HG03521 (cell line): ENCODE measurements around the gene LPP.

Experiments
- ATAC-seq: cut with Tn5 transposase; IDR thresholded peaks from one replicate; pipeline ENCODE4 v1.9.1; 2021; ENCODE audit warnings: mild to moderate bottlenecking, moderate library complexity; ENCODE audit not compliant: unreplicated experiment

LPP gene

GRCh38 chr3:188135271-188135670 is 18.7 kb upstream of the LPP start:
- ATAC-seq = no peak

DNA sequence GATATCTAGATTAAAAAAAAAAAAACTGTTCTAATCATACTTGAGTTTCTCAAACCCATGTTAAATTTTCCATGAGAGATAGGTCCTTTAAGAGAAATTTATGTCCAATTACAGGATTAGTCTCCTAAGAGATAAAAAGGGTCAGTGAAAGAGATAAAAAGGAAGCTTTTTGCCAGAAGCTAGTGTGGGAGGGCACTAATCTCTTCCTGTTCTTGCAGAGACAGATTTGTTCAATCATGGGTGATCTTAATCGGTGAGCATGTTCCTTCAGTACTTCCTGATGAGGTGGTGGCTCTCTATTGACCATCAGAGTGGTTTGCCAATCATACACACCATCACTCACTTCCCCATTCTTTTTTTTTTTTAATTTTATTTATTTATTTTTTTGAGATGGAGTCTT is 16.9 kb upstream of the LPP start:
- no peak for ATAC-seq

GRCh38 chr3:188139466-188139865 is 14.5 kb upstream of the LPP start:
- peak; percentile 45 for ATAC-seq

- ATAC-seq = no peak
These were observed 7.7 kb upstream of the LPP start for GRCh38 chr3:188146219-188146618.

GRCh38 chr3:188147782-188148181 is 6.2 kb upstream of the LPP start:
- no peak for ATAC-seq

- no peak for ATAC-seq
These were observed 5.6 kb upstream of the LPP start for GRCh38 chr3:188148318-188148717.

GRCh38 chr3:188149587-188149986 is 4.4 kb upstream of the LPP start:
- no peak for ATAC-seq

DNA sequence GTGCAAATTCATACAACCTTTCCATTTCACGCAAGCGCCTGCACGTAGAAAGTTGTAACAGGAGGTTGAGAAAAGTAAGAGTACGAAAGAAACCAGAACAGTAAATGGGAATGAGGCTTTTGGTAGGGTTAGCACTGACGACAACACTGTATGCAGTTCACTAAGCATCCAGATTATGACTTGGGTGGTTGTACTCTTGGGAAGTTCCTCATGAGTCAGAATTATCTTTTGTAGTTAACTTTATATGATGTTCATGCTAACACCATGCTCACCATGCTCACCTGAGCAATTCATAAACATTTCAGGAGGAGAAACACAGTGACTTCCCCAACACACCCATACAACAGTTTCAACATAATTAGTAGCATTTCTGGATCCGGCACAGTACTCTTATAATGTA is 3.0 kb upstream of the LPP start:
- ATAC-seq = no peak

- ATAC-seq = no peak
These were observed 2.5 kb upstream of the LPP start for GRCh38 chr3:188151438-188151837.

DNA sequence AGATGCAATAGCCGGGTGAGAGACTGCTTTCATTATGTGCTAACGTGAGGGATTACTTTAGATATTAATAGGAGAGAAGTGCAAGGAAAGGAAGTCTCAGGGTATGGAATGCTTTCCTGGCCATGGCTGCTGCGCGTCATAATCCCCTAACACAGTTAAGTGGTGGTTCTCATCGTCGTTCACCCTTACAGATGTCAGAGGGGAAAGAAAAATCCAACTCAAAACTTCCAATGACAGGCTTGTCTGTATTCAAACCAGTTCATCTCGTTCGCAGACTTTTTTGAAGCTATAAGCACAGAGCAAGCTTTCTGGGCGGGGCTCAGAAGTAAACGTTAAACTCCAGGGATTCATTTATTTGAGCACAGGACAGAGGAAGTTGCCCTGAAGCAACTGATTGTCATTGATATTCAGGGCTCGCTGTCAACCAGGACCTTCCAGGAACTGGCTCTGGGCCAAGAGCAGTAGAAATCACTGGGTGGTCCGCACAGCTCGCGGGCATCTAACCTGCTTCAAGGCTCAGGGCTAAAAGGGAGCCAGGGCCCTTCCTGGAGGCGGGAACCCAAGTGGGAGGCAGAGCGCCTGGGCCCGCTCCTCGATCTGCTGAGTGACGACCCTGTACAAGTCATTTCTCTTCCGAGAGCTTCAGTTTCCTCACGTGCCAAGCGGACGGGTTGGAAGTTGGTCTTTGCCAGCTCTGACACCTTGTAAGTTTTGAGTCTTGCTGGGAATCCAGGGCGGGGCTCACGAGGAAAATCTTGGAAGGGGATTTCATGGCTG is 1.1 kb upstream of the LPP start:
- ATAC-seq = no peak

DNA sequence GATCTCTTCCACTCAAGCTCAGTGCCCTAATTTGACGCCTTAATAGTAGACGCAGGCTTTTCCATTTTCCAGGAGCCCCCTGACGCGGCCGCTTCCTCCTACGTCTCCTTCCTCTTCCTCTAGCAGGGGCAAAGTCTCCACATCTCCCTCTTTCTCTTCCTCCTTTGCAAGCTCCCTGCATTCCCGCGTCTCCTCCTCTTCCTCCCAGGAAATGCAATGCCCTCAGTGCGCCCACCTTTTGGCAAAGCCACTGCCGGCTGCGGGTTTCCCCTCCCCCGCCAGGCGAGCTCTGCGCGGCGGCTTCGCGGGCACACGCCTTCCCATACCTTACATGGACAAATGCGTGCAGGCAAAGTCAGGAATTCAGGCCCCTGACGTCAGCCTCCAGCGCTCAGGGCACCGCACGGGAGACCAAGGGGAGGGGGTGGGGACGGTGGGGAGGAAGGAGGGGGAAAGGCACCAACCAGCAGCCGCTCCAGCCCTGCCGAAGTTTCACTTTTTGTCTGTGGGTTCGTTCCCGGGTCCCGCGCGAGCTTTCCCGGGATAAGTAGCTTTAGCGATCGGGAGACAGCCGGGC is 432 bp upstream of the LPP start:
- ATAC-seq = peak; percentile 4

DNA sequence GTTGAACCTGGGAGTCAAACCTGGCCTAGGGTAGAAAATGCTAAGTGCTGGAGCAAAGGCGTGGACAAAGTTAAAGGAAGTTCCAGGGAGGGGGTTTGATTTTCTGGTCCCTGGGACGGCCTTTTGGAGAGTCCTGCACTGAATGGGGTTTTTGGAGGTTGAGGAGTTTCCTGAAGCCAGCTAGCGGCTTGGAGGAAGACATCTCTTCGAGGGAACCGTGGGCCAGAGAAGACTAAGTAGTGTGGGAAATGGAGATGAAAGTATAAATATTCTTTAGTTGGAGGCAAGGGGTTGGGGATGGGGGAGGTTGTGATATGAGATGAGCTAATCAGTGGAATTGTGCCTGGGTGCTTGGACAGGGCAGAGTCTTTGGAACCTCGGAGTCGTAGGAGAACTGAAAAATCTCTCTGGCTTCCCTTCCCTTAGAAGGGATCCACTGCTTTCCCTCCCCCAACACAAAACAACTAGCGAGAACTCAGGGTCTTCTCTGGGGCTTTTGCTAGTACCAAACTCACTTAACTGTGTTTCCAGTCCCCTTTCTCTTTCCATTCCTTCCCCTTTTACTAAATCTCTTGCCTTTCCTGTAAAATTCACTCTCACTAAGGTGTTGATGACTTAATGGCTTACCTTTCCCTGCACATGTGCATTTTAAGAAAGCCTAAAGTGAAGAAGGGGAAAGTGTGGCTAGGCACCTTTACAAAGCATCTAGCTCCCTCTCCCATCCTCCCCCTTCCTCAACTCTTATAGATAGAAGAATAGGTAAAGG is 1.0 kb downstream of the LPP start:
- no peak for ATAC-seq

DNA sequence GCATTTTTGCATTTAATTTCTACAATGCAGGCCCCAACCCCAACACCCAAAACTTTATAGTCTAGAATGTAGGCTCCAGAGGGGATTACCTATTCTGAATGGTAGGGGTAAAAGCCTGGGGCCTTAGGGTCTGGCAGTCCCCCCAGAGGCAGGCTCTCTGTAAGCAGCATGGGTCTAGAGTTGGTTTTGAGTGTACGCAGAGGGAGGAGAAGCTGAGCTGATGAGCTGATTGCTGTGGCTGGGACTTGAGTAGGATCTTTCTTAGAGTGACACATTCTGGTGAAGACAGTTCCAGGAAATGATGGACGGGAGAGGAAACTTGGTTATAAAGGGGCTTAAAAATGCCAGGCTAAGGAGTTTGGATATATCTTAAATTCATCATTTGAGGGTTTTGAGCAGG is 2.1 kb downstream of the LPP start:
- ATAC-seq = no peak

- ATAC-seq = no peak
These were observed 3.5 kb downstream of the LPP start for GRCh38 chr3:188157407-188157806.

GRCh38 chr3:188157971-188158370 is 4.0 kb downstream of the LPP start:
- ATAC-seq = no peak

DNA sequence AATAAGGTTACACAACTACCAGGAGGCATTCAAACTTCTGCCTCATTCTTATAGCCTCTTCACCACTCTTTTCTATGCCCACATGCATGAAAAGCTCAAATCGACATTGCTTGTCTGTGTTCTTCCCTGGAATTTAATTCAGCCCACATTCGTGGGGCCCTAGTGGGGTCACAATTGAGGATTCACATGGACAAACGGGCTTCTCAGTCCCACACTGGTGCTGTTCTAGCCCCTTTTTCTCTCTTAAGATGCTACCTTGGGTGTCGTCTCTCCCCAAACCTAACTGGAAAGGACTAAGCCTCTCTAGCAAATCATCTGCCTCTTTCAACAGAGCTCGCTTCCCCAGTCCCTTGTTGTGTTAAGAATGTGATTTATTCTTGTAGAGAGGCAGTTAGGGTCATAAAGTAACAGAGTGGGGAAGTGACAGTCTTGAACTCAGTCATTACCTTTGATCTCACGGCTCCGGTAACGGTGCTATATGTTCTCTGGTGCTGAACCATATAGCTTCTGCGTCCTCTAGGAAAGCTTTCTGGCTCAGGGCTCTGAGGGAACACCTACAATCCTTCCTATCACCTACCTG is 4.9 kb downstream of the LPP start:
- no peak for ATAC-seq

DNA sequence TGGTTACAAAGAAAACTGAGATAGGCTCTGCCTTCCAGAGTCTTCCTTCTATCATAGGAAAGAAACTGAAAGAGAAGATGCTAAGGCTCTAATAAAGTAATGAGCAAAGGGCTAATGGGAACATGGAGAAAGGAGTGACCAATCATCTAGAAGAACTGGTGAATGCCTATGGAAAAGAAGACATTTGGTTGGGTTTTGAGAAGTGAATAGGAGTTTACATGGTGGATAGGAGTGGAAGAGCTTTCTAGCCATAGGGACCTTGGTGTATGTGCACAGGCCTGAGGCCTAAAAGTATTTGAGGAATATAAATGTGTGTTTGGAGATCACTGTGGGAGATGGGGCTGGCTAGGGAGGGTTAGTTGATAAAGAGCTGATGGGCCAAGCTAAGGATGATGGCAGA is 6.8 kb downstream of the LPP start:
- no peak for ATAC-seq

GRCh38 chr3:188164248-188164687 is 10.3 kb downstream of the LPP start:
- ATAC-seq = no peak

DNA sequence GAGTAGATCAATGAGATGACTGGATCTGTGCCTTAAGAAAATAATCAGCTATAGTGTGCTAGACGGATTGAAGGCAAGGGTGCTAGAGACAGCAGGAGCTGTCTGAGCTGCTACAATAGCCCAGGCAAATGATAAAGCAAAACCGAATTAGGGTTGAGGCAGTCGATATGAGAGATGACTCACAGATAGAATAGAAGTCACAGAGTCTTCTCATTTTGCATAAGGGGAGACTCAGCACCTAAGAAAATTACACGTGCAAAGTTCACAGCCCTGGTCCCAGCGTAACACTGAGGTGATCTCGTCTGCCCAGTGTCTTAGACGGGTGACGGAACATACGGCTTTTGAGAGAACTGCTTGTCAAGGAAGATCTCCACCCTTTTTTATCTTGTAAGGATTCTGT is 11.6 kb downstream of the LPP start:
- ATAC-seq = no peak

GRCh38 chr3:188166441-188166840 is 12.5 kb downstream of the LPP start:
- no peak for ATAC-seq

- ATAC-seq = no peak
These were observed 14.2 kb downstream of the LPP start for GRCh38 chr3:188168186-188168585.

DNA sequence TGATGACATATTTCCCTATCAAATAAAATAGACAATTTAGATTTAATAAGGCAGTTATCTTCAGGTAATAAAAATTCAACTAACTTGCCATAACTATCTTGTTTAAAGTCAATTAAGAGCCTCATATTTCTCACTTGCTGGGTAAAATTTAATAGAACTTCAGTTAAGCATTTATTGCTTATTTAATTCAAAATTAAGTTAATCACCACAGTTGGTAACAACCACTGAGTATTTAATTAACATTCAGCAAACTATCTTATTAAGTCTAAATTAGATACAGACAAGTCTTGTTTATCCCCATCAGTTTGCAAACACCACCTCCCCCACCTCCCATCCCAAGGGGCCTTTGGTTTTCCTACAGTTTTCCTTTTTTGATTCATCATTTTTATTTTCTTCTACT is 14.7 kb downstream of the LPP start:
- ATAC-seq = no peak
